ENCODE measurements around the gene FCGR2B.
"Not testable (repeated sequence)": the region's sequence is repeated elsewhere in the genome, so short reads cannot be mapped to it uniquely, and the experiment has no call there.

DNA sequence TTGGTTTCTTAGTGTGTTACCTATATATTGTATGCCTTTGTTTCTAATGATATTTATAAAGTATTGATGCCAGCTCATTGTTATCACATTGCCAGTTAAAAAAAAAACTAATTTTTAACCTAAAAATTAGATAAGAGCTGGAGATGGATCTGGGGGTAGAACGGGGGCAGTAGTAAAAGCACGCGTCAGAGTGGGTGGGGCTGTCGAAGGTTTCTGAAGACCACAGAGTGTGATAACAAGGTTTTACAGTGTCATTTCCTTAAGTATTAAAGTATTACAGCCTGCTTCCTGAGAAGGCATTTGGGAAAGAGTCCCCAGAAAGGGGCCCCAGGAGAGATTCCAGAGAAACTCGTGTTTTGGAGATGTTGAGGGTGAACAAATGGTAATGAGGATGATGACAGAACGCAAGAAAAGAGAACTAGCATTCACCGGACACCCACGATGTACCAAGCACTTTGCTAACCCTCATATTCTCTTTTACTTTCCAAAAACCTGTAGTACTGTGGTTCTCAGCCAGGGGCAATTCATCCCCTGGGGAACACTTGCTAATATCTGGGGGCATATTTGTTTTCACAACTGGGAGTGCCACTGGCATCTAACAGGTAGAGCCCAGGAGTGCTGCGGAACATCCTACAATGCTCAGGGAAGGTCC, 1.2 kb upstream of the FCGR2B start:
- TF ChIP-seq, protein P1, sequence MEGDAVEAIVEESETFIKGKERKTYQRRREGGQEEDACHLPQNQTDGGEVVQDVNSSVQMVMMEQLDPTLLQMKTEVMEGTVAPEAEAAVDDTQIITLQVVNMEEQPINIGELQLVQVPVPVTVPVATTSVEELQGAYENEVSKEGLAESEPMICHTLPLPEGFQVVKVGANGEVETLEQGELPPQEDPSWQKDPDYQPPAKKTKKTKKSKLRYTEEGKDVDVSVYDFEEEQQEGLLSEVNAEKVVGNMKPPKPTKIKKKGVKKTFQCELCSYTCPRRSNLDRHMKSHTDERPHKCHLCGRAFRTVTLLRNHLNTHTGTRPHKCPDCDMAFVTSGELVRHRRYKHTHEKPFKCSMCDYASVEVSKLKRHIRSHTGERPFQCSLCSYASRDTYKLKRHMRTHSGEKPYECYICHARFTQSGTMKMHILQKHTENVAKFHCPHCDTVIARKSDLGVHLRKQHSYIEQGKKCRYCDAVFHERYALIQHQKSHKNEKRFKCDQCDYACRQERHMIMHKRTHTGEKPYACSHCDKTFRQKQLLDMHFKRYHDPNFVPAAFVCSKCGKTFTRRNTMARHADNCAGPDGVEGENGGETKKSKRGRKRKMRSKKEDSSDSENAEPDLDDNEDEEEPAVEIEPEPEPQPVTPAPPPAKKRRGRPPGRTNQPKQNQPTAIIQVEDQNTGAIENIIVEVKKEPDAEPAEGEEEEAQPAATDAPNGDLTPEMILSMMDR (IDR thresholded peaks at IDR 0.05) = not testable (repeated sequence)
- not testable (repeated sequence) for TF ChIP-seq FOXP1 (CRISPR knock-in tag; IDR thresholded peaks at IDR 0.05; ENCODE audit: borderline replicate concordance)
- TF ChIP-seq, protein P2, sequence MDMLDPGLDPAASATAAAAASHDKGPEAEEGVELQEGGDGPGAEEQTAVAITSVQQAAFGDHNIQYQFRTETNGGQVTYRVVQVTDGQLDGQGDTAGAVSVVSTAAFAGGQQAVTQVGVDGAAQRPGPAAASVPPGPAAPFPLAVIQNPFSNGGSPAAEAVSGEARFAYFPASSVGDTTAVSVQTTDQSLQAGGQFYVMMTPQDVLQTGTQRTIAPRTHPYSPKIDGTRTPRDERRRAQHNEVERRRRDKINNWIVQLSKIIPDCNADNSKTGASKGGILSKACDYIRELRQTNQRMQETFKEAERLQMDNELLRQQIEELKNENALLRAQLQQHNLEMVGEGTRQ (CRISPR knock-in tag; IDR thresholded peaks at IDR 0.05) = not testable (repeated sequence)
- TF ChIP-seq, protein P3, sequence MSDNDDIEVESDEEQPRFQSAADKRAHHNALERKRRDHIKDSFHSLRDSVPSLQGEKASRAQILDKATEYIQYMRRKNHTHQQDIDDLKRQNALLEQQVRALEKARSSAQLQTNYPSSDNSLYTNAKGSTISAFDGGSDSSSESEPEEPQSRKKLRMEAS (CRISPR knock-in tag; IDR thresholded peaks at IDR 0.05) = not testable (repeated sequence)

All from WTC11 (cell line).